Endodermal cell (in vitro differentiated cells): ENCODE data around the gene BSG. TPM values are rescaled to one million over a fixed set of nuclear protein-coding genes. Genes with fewer than 3 reads are reported as not detected.

ENCODE experiments used
- DNase-seq: peaks from one replicate; pipeline ENCODE4 v3.0.0-alpha.2; 2017
- H3K27ac ChIP-seq: 2 replicates; pipeline ENCODE4 v1.5.1; 2013; ENCODE audit warnings: mild to moderate bottlenecking, low read depth, low read length, moderate library complexity
- H3K27me3 ChIP-seq: 2 replicates; pipeline ENCODE4 v1.6.1; 2013; ENCODE audit warnings: mild to moderate bottlenecking, low read length, moderate library complexity; ENCODE audit not compliant: insufficient read depth, control insufficient read depth, poor library complexity, severe bottlenecking
- H3K36me3 ChIP-seq: 2 replicates; pipeline ENCODE4 v1.7.0; 2013; ENCODE audit warnings: mild to moderate bottlenecking, low read length, moderate library complexity; ENCODE audit not compliant: control insufficient read depth, insufficient read depth
- H3K4me1 ChIP-seq: one replicate; pipeline ENCODE4 v1.7.0; 2013; ENCODE audit warnings: low read length; ENCODE audit not compliant: control insufficient read depth, insufficient read depth
- H3K4me3 ChIP-seq: 2 replicates; pipeline ENCODE4 v1.5.1; 2013; ENCODE audit warnings: mild to moderate bottlenecking, low read length, moderate library complexity
- H3K9ac ChIP-seq: 2 replicates; pipeline ENCODE4 v1.6.1; 2013; ENCODE audit warnings: mild to moderate bottlenecking, low read length, moderate library complexity; ENCODE audit not compliant: poor library complexity, severe bottlenecking; ENCODE audit errors: extremely low read depth
- H3K9me3 ChIP-seq: 2 replicates; pipeline ENCODE4 v1.6.1; 2013; ENCODE audit warnings: mild to moderate bottlenecking, low read length, moderate library complexity; ENCODE audit not compliant: control insufficient read depth
- H3K27ac Mint-ChIP-seq: 2 replicates; pipeline ENCODE4 v1.8.0; 2020; ENCODE audit warnings: mixed read lengths
- H3K27me3 Mint-ChIP-seq: 2 replicates; pipeline ENCODE4 v1.8.0; 2021; ENCODE audit warnings: mild to moderate bottlenecking, mixed read lengths; ENCODE audit not compliant: insufficient read depth
- H3K36me3 Mint-ChIP-seq: 2 replicates; pipeline ENCODE4 v1.8.0; 2020; ENCODE audit warnings: low read depth, mixed read lengths
- H3K4me1 Mint-ChIP-seq: 2 replicates; pipeline ENCODE4 v1.8.0; 2020; ENCODE audit warnings: mixed read lengths
- H3K4me3 Mint-ChIP-seq: 2 replicates; pipeline ENCODE4 v1.8.0; 2020; ENCODE audit warnings: mild to moderate bottlenecking, moderate library complexity, mixed read lengths
- H3K9me3 Mint-ChIP-seq: 2 replicates; pipeline ENCODE4 v1.8.0; 2020; ENCODE audit warnings: mild to moderate bottlenecking, mixed read lengths
- CTCF ChIP-seq: fragments of 200-600 bp; sonication (generic); conservative IDR thresholded peaks from 2 replicates; pipeline ENCODE4 v1.5.0; 2021; ENCODE audit warnings: antibody characterized with exemption, mild to moderate bottlenecking
- WGBS, 2 experiments: methylation state at CpG; one replicate each; pipeline versions ENCODE4 v1.1.5 to v1.1.7; 2013; ENCODE audit warnings: missing lambda C conversion rate in 2 of 2, mixed read lengths in 1 of 2; ENCODE audit not compliant: insufficient coverage in 1 of 2, insufficient read length in 1 of 2; 5-methylcytosine and 5-hydroxymethylcytosine counted together
- total RNA-seq, 2 donors: library from RNA; stranded (reverse); fragmentation: NEBNext Ultra II Directional in 1 of 2; extraction: Animal tissue kit (Norgen Biotek cat#: 25700) in 1 of 2; gene quantifications; 2 replicates in 1 of 2; 3 replicates in 1 of 2; pipeline ENCODE4 v1.2.1, GENCODE V29; 2021

The BSG gene
- total RNA-seq, 2 donors from 2014 or later, result 808 to 833 TPM

GRCh38 chr19:531009-531752 is 41.2 kb upstream of the BSG start:
- Histone ChIP-seq H3K4me3 (peak overlapping the region; percentile 76), H3K4me1 (peaks cover 6% of the 10 kb centered on the region), H3K9ac (peak overlapping the region; percentile 67), H3K9me3 (no peaks in the 10 kb centered on the region), H3K36me3 (peaks cover 14% of the 10 kb centered on the region), H3K27me3 (no peaks in the 10 kb centered on the region), H3K27ac (peak overlapping the region; percentile 84)
- Mint-ChIP-seq H3K9me3 (no peaks in the 10 kb centered on the region), H3K4me1 (peaks cover 2% of the 10 kb centered on the region), H3K4me3 (peak overlapping the region; percentile 83), H3K27me3 (peaks cover 2% of the 10 kb centered on the region), H3K36me3 (peaks cover 4% of the 10 kb centered on the region), H3K27ac (peak overlapping the region; percentile 87)
- peak; percentile 15 for TF ChIP-seq CTCF
- peak; percentile 95 for DNase-seq
- 0% methylated on average over 42 to 103 of the region's 103 CpGs for WGBS, 2 experiments

- Mint-ChIP-seq H3K27me3 (no peaks in the 10 kb centered on the region), H3K36me3 (peaks cover 4% of the 10 kb centered on the region), H3K27ac (peak within 1 kb of the TSS; percentile 96), H3K4me3 (peak within 1 kb of the TSS; percentile 83), H3K9me3 (no peaks in the 10 kb centered on the region), H3K4me1 (peaks cover 2% of the 10 kb centered on the region)
- Histone ChIP-seq H3K9ac (peak within 1 kb of the TSS; percentile 79), H3K27ac (peak within 1 kb of the TSS; percentile 84), H3K36me3 (peaks cover 22% of the 10 kb centered on the region), H3K27me3 (no peaks in the 10 kb centered on the region), H3K9me3 (no peaks in the 10 kb centered on the region), H3K4me1 (peaks cover 6% of the 10 kb centered on the region), H3K4me3 (peak within 1 kb of the TSS; percentile 93)
- 0 to 1% methylated on average over 29 to 83 of the region's 84 CpGs for WGBS, 2 experiments
- TF ChIP-seq CTCF, result no peak
- DNase-seq, result peak; percentile 58
Measured at GRCh38 chr19:531753-532560, 40.4 kb upstream of the BSG start, which contains the start of gene CDC34. Gene CDC34, plus strand, starts transcription at chr19:531760. Its CDS starts 172 bp downstream, at chr19:531932.

- H3K36me3 ChIP-seq, result peaks cover 23% of the 10 kb centered on the region
- no peaks in the 10 kb centered on the region for H3K9me3 Mint-ChIP-seq
- peaks cover 4% of the 10 kb centered on the region for H3K36me3 Mint-ChIP-seq
- H3K4me1 Mint-ChIP-seq, result peaks cover 2% of the 10 kb centered on the region
- peaks cover 6% of the 10 kb centered on the region for H3K4me1 ChIP-seq
- peak; percentile 75 for TF ChIP-seq CTCF
- H3K27me3 ChIP-seq, result no peaks in the 10 kb centered on the region
- peak overlapping the region; percentile 83 for H3K4me3 Mint-ChIP-seq
- H3K4me3 ChIP-seq, result peak overlapping the region; percentile 93
- peak overlapping the region; percentile 96 for H3K27ac Mint-ChIP-seq
- WGBS, 2 experiments, result 8 to 14% methylated on average over 25 to 47 of the region's 47 CpGs
- H3K9me3 ChIP-seq, result no peaks in the 10 kb centered on the region
- peak overlapping the region; percentile 79 for H3K27ac ChIP-seq
- peak overlapping the region; percentile 79 for H3K9ac ChIP-seq
- DNase-seq, result peak; percentile 89
- no peaks in the 10 kb centered on the region for H3K27me3 Mint-ChIP-seq
Measured at GRCh38 chr19:532561-533363, 39.6 kb upstream of the BSG start.
